DND-41 (cell line): ENCODE data around the gene CACNB1.

Experiments
- CTCF ChIP-seq: IDR thresholded peaks from 2 replicates; pipeline ENCODE4 v1.5.1; 2012; ENCODE audit warnings: borderline replicate concordance, low read length, moderate library complexity, mild to moderate bottlenecking; ENCODE audit not compliant: poor library complexity, severe bottlenecking; ENCODE audit errors: extremely low read depth
- EZH2 ChIP-seq: IDR thresholded peaks from 3 replicates; pipeline ENCODE4 v1.6.1; 2012; ENCODE audit warnings: borderline replicate concordance, low read depth, mild to moderate bottlenecking, moderate library complexity, low read length, inconsistent platforms; ENCODE audit not compliant: severe bottlenecking

GRCh38 chr17:39183720-39184119 lies 13.7 kb downstream of the CACNB1 start:
- TF ChIP-seq EZH2 (no peak), CTCF (no peak)
